PC-9 (cell line): ENCODE results near the gene STAT4. TPM values are rescaled to one million over a fixed set of nuclear protein-coding genes. Genes with fewer than 3 reads are reported as not detected.

ENCODE experiments used
- BruUV-seq: library from RNA; stranded (reverse); fragments of 400-500 nt; replicated peaks from 2 replicates; lab custom pipeline; 2021; lab: Mats Ljungman, UMichigan
- CTCF ChIA-PET: fragments of 300-600 bp; sonication (Branson Sonifier 250); formaldehyde crosslinking; loops from one replicate; lab custom pipeline; 2022; ENCODE audit warnings: antibody characterized with exemption; lab: Charles Lee
- POLR2A ChIA-PET: fragments of 300-600 bp; sonication (Branson Sonifier 250); formaldehyde crosslinking; loops from one replicate; lab custom pipeline; 2022; ENCODE audit warnings: antibody characterized with exemption; ENCODE audit not compliant: unreplicated experiment; lab: Charles Lee
- DNase-seq, 2 experiments: peaks; one replicate each; pipeline versions ENCODE4 v3.0.0 to v3.0.0-alpha.2; 2015 to 2022; ENCODE audit warnings: mixed read lengths in 1 of 2
- H2AFZ ChIP-seq: fragments of 200-600 bp; sonication (generic); 2 replicates; pipeline ENCODE4 v1.8.1; 2017; ENCODE audit warnings: antibody characterized with exemption
- H3F3A ChIP-seq: fragments of 200-600 bp; sonication (generic); 2 replicates; pipeline ENCODE4 v1.8.1; 2017; ENCODE audit warnings: antibody characterized with exemption, mild to moderate bottlenecking, low read depth; ENCODE audit not compliant: insufficient read depth
- H3K27ac ChIP-seq: fragments of 200-600 bp; sonication (generic); 2 replicates; pipeline ENCODE4 v1.6.1; 2016; ENCODE audit warnings: mixed run types
- H3K27me3 ChIP-seq: fragments of 200-600 bp; sonication (generic); 2 replicates; pipeline ENCODE4 v1.6.1; 2016; ENCODE audit warnings: low read depth, mixed run types; ENCODE audit not compliant: insufficient read depth
- H3K36me3 ChIP-seq: fragments of 200-600 bp; sonication (generic); 2 replicates; pipeline ENCODE4 v1.6.1; 2016; ENCODE audit warnings: low read depth, mixed run types
- H3K4me1 ChIP-seq: fragments of 200-600 bp; sonication (generic); replicated peaks from 2 replicates; pipeline ENCODE4 v1.6.1; 2016; ENCODE audit warnings: mixed run types; ENCODE audit not compliant: insufficient read depth
- H3K4me2 ChIP-seq: fragments of 200-600 bp; sonication (generic); 2 replicates; pipeline ENCODE4 v1.6.1; 2017; ENCODE audit warnings: mixed run types
- H3K4me3 ChIP-seq: fragments of 200-600 bp; sonication (generic); 2 replicates; pipeline ENCODE4 v1.6.1; 2016; ENCODE audit warnings: mixed run types
- H3K79me2 ChIP-seq: fragments of 200-600 bp; sonication (generic); 2 replicates; pipeline ENCODE4 v1.6.1; 2017; ENCODE audit warnings: low read depth, mixed run types
- H3K9me2 ChIP-seq: fragments of 200-600 bp; sonication (generic); 2 replicates; pipeline ENCODE4 v1.8.1; 2017; ENCODE audit warnings: mild to moderate bottlenecking; ENCODE audit not compliant: insufficient read depth
- H3K9me3 ChIP-seq: fragments of 200-600 bp; sonication (generic); 2 replicates; pipeline ENCODE4 v1.8.1; 2016; ENCODE audit warnings: low read depth; ENCODE audit not compliant: insufficient read depth
- H4K20me1 ChIP-seq: fragments of 200-600 bp; sonication (generic); 2 replicates; pipeline ENCODE4 v1.8.1; 2017; ENCODE audit not compliant: insufficient read depth
- CTCF ChIP-seq: fragments of 200-600 bp; sonication (generic); conservative IDR thresholded peaks from 2 replicates; pipeline ENCODE4 v1.6.1; 2017; ENCODE audit warnings: mixed run types, antibody characterized with exemption, mild to moderate bottlenecking, moderate library complexity
- EZH2 ChIP-seq: fragments of 200-600 bp; sonication (generic); IDR thresholded peaks from 2 replicates; pipeline ENCODE4 v1.8.0; 2017; ENCODE audit warnings: antibody characterized with exemption, low read depth
- intact Hi-C: fragments of 100-400 bp; cut with micrococcal nuclease; formaldehyde crosslinking; loops from one replicate; pipeline ENCODE4 v1.10.0; 2022; ENCODE audit not compliant: unreplicated experiment
- total RNA-seq: library from RNA; stranded (reverse); gene quantifications from 2 replicates; pipeline ENCODE4 v1.2.3, GENCODE V29; 2021

The STAT4 gene
- total RNA-seq, 1 experiment from 2014 or later, result 0.70 TPM

DNA sequence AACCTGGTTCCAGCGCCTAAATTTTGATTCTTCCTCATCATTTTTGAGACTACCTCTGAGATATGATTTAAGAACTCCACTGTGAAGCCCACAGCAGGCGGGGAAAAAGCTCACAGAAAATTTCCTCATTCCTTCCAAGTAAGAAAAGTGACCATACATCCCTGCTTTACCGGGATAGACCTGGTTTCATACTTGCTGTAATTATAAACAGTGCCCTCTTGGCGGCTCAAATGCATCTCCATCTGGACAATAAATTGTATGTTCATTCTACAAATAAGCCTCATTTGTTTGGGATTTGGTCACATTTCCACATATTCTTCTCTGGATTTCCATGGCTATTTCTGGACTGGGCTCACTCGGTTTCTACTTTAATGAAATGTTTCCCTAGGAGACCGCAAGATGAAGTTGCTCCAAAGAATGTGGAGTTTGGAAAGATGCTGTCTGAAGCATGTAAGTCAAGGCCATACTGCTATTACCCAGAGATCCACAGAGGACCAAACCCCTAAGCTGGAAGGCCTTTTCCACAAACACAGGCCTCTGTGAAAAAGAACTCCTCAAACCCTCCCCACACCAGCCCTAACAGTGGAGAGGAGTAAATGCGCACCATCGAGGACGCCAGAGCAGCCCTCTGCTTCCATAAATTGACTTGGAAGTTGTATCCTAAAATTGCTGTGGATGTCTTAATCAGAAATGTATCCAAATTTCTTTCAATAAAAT is 150.7 kb downstream of the STAT4 start:
- no peak for DNase-seq
- H3K79me2 ChIP-seq, result no peaks in the 10 kb centered on the region
- no peaks in the 10 kb centered on the region for H3K9me2 ChIP-seq
- H2AFZ ChIP-seq, result no peak overlapping the region
- TF ChIP-seq EZH2, result no peak
- TF ChIP-seq CTCF, result no peak
- CTCF ChIA-PET, result no interaction called here
- POLR2A ChIA-PET, result no interaction called here
- H3K9me3 ChIP-seq, result no peaks in the 10 kb centered on the region
- no peak overlapping the region for H3K27ac ChIP-seq
- H4K20me1 ChIP-seq, result no peaks in the 10 kb centered on the region
- no peaks in the 10 kb centered on the region for H3K4me1 ChIP-seq
- intact Hi-C loops, result no loop called here
- no peaks in the 10 kb centered on the region for H3F3A ChIP-seq
- H3K4me2 ChIP-seq, result no peak overlapping the region
- BruUV-seq, result no TSS peak
- no peaks in the 10 kb centered on the region for H3K27me3 ChIP-seq
- H3K4me3 ChIP-seq, result no peak overlapping the region
- H3K36me3 ChIP-seq, result peaks cover 5% of the 10 kb centered on the region; the same call in 1 of the 2 replicates

DNA sequence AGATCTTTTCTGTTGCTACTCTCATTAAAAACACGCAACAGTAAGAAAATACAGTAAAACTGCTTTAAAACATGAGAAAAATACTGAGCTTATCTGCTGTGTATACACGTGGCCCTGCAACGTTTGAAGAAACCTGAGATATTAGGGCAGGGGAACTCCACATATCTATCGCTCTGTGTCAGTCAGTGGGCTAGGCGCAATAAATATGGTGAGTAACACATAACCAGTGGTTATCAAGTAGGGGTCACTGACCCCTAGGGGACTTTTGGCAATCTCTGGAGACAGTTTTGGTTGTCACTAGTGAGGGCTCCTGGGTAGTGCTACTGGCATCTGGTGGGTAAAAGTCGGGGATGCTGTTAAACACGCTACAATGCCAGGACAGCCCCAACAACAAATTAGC is 151.7 kb downstream of the STAT4 start:
- Histone ChIP-seq H4K20me1 (no peaks in the 10 kb centered on the region), H3K9me2 (no peaks in the 10 kb centered on the region), H3K36me3 (peaks cover 5% of the 10 kb centered on the region; the same call in 1 of the 2 replicates), H3K27me3 (no peaks in the 10 kb centered on the region), H3K79me2 (no peaks in the 10 kb centered on the region), H3K4me3 (no peak overlapping the region), H3K27ac (no peak overlapping the region), H3K4me2 (no peak overlapping the region), H3F3A (no peaks in the 10 kb centered on the region), H3K9me3 (no peaks in the 10 kb centered on the region), H2AFZ (no peak overlapping the region), H3K4me1 (no peaks in the 10 kb centered on the region)
- DNase-seq, result no peak
- TF ChIP-seq EZH2 (no peak), CTCF (no peak)
- ChIA-PET POLR2A (no interaction called here), CTCF (no interaction called here)
- intact Hi-C loops, result no loop called here
- no TSS peak for BruUV-seq

DNA sequence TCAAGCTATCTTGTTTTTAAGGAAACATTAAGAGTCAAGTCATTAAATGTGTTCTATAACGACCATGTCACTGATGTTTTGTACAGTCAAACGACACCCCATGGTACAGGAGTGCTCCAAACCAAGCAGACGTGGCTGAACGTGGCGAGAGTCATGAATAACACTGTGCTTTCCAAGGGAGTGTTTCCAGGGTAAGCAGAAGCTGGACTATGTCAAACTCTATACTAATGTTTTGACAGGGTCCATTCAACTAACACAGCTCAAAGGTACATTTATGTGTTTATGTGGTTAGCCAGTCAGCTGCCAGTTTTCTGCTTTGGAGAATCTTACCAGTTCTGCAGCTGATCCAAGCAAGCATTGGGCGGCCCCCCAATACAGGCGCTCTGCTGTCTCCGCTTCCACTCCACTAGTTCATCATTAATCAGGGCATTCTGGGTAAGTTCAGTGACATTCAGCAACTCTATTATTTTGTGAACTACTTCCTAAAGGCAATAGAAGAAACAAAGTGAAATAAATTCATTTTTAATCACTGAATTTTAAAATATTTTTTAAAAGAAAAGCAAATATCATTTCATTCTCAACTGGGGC is 153.2 kb downstream of the STAT4 start:
- CTCF ChIA-PET, result no interaction called here
- H3K4me3 ChIP-seq, result no peak overlapping the region
- H2AFZ ChIP-seq, result no peak overlapping the region
- POLR2A ChIA-PET, result no interaction called here
- H3K4me1 ChIP-seq, result no peaks in the 10 kb centered on the region
- BruUV-seq, result no TSS peak
- H3K79me2 ChIP-seq, result no peaks in the 10 kb centered on the region
- no peaks in the 10 kb centered on the region for H3K36me3 ChIP-seq
- no peak overlapping the region for H3K4me2 ChIP-seq
- DNase-seq, result no peak
- H3K9me2 ChIP-seq, result no peaks in the 10 kb centered on the region
- intact Hi-C loops, result no loop called here
- no peaks in the 10 kb centered on the region for H4K20me1 ChIP-seq
- no peak overlapping the region for H3K27ac ChIP-seq
- H3K27me3 ChIP-seq, result no peaks in the 10 kb centered on the region
- no peaks in the 10 kb centered on the region for H3F3A ChIP-seq
- no peaks in the 10 kb centered on the region for H3K9me3 ChIP-seq
- TF ChIP-seq EZH2 (no peak), CTCF (no peak)
